Measurements from ENCODE around the gene MAS1L. TPM values are rescaled to one million over a fixed set of nuclear protein-coding genes. Genes with fewer than 3 reads are reported as not detected.

Gene MAS1L
- total RNA-seq, 1 donor from 2014 or later = not detected

GRCh38 chr6:29507319-29507718 lies 19.6 kb upstream of the MAS1L start:
- Mint-ChIP-seq H3K36me3 (ENCODE audit: low read depth, unreplicated experiment) (no peaks in the 10 kb centered on the region), H3K27ac (ENCODE audit: unreplicated experiment) (no peak overlapping the region), H3K4me1 (ENCODE audit: unreplicated experiment) (peaks cover 6% of the 10 kb centered on the region), H3K4me3 (ENCODE audit: unreplicated experiment) (no peak overlapping the region), H3K9me3 (ENCODE audit: unreplicated experiment) (no peaks in the 10 kb centered on the region), H3K27me3 (ENCODE audit: unreplicated experiment) (peaks cover 5% of the 10 kb centered on the region)
- DNase-seq (ENCODE audit: low spot score) = no peak
- TF ChIP-seq, protein P1, sequence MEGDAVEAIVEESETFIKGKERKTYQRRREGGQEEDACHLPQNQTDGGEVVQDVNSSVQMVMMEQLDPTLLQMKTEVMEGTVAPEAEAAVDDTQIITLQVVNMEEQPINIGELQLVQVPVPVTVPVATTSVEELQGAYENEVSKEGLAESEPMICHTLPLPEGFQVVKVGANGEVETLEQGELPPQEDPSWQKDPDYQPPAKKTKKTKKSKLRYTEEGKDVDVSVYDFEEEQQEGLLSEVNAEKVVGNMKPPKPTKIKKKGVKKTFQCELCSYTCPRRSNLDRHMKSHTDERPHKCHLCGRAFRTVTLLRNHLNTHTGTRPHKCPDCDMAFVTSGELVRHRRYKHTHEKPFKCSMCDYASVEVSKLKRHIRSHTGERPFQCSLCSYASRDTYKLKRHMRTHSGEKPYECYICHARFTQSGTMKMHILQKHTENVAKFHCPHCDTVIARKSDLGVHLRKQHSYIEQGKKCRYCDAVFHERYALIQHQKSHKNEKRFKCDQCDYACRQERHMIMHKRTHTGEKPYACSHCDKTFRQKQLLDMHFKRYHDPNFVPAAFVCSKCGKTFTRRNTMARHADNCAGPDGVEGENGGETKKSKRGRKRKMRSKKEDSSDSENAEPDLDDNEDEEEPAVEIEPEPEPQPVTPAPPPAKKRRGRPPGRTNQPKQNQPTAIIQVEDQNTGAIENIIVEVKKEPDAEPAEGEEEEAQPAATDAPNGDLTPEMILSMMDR (IDR thresholded peaks at IDR 0.05; ENCODE audit: unreplicated experiment) = no peak

- no peak for DNase-seq (ENCODE audit: low spot score)
- no peak overlapping the region for H3K4me3 Mint-ChIP-seq (ENCODE audit: unreplicated experiment)
- TF ChIP-seq, protein P1 (IDR thresholded peaks at IDR 0.05; ENCODE audit: unreplicated experiment) = no peak
- no peaks in the 10 kb centered on the region for H3K9me3 Mint-ChIP-seq (ENCODE audit: unreplicated experiment)
- no peak overlapping the region for H3K27ac Mint-ChIP-seq (ENCODE audit: unreplicated experiment)
- H3K4me1 Mint-ChIP-seq (ENCODE audit: unreplicated experiment) = peaks cover 6% of the 10 kb centered on the region
- H3K36me3 Mint-ChIP-seq (ENCODE audit: low read depth, unreplicated experiment) = no peaks in the 10 kb centered on the region
- peaks cover 5% of the 10 kb centered on the region for H3K27me3 Mint-ChIP-seq (ENCODE audit: unreplicated experiment)
Measured at GRCh38 chr6:29506446-29507067, 18.8 kb upstream of the MAS1L start.

GRCh38 chr6:29505808-29506207 lies 18.1 kb upstream of the MAS1L start:
- Mint-ChIP-seq H3K4me1 (ENCODE audit: unreplicated experiment) (peaks cover 6% of the 10 kb centered on the region), H3K36me3 (ENCODE audit: low read depth, unreplicated experiment) (no peaks in the 10 kb centered on the region), H3K27me3 (ENCODE audit: unreplicated experiment) (peaks cover 5% of the 10 kb centered on the region), H3K9me3 (ENCODE audit: unreplicated experiment) (no peaks in the 10 kb centered on the region), H3K27ac (ENCODE audit: unreplicated experiment) (no peak overlapping the region), H3K4me3 (ENCODE audit: unreplicated experiment) (no peak overlapping the region)
- TF ChIP-seq, protein P1 (IDR thresholded peaks at IDR 0.05; ENCODE audit: unreplicated experiment) = no peak
- DNase-seq (ENCODE audit: low spot score) = no peak

DNA sequence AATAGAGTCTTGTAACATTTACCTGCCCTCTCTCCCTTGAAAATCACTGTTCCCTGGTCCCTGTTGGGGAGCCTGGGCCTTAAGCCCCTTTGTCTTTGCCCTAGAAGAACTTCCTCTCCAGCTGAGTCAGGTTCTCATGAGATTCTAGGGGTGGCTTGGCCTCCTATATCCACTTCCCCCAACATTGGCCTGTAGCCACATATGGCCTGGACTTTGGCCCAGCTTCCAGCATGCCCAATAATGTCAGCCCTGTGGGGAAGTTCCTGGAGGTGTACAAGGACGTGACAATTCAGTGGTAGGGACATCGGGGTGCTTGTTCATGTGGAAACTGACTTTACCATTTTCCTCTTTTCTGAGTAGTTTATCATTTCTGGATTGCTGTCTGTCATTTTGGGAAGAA lies 17.2 kb upstream of the MAS1L start:
- DNase-seq (ENCODE audit: low spot score) = no peak
- Mint-ChIP-seq H3K27ac (ENCODE audit: unreplicated experiment) (no peak overlapping the region), H3K4me3 (ENCODE audit: unreplicated experiment) (no peak overlapping the region), H3K36me3 (ENCODE audit: low read depth, unreplicated experiment) (no peaks in the 10 kb centered on the region), H3K9me3 (ENCODE audit: unreplicated experiment) (no peaks in the 10 kb centered on the region), H3K4me1 (ENCODE audit: unreplicated experiment) (peaks cover 4% of the 10 kb centered on the region), H3K27me3 (ENCODE audit: unreplicated experiment) (peaks cover 5% of the 10 kb centered on the region)
- TF ChIP-seq, protein P1 (IDR thresholded peaks at IDR 0.05; ENCODE audit: unreplicated experiment) = no peak

GRCh38 chr6:29502597-29502996 lies 14.8 kb upstream of the MAS1L start:
- no peak for DNase-seq (ENCODE audit: low spot score)
- TF ChIP-seq, protein P1 (IDR thresholded peaks at IDR 0.05; ENCODE audit: unreplicated experiment) = no peak
- Mint-ChIP-seq H3K4me3 (ENCODE audit: unreplicated experiment) (no peak overlapping the region), H3K4me1 (ENCODE audit: unreplicated experiment) (peaks cover 4% of the 10 kb centered on the region), H3K36me3 (ENCODE audit: low read depth, unreplicated experiment) (no peaks in the 10 kb centered on the region), H3K27ac (ENCODE audit: unreplicated experiment) (no peak overlapping the region), H3K27me3 (ENCODE audit: unreplicated experiment) (peaks cover 5% of the 10 kb centered on the region), H3K9me3 (ENCODE audit: unreplicated experiment) (no peaks in the 10 kb centered on the region)

Measured in endothelial cell (in vitro differentiated cells).